Measurements from ENCODE around the gene KRTAP1-3. TPM values are rescaled to one million over a fixed set of nuclear protein-coding genes. Genes with fewer than 3 reads are reported as not detected.
"Not testable (repeated sequence)": the region's sequence is repeated elsewhere in the genome, so short reads cannot be mapped to it uniquely, and the experiment has no call there.

The KRTAP1-3 gene
- total RNA-seq, 4 donors from 2014 or later: not detected

- H3K4me1 ChIP-seq: no peaks in the 10 kb centered on the region
- no peaks in the 10 kb centered on the region for H3K36me3 ChIP-seq
- H3K9me3 ChIP-seq: no peaks in the 10 kb centered on the region
- DNase-seq: no peak
- TF ChIP-seq POLR2A (IDR thresholded peaks at IDR 0.05) (no peak), CTCF (IDR thresholded peaks at IDR 0.05) (no peak)
- no peaks in the 10 kb centered on the region for H3K27me3 ChIP-seq
- H3K4me3 ChIP-seq: no peak overlapping the region
- H3K27ac ChIP-seq: no peak overlapping the region
Observed at GRCh38 chr17:41004397-41004796, 30.3 kb downstream of the KRTAP1-3 start.

GRCh38 chr17:41003926-41004325 lies 30.7 kb downstream of the KRTAP1-3 start:
- H3K27ac ChIP-seq: no peak overlapping the region
- TF ChIP-seq POLR2A (IDR thresholded peaks at IDR 0.05): no peak
- no peak for TF ChIP-seq CTCF (IDR thresholded peaks at IDR 0.05)
- no peaks in the 10 kb centered on the region for H3K4me1 ChIP-seq
- no peaks in the 10 kb centered on the region for H3K27me3 ChIP-seq
- H3K4me3 ChIP-seq: no peak overlapping the region
- no peaks in the 10 kb centered on the region for H3K9me3 ChIP-seq
- no peaks in the 10 kb centered on the region for H3K36me3 ChIP-seq
- DNase-seq: no peak

GRCh38 chr17:41002814-41003213 lies 31.9 kb downstream of the KRTAP1-3 start:
- no peak for DNase-seq
- H3K27me3 ChIP-seq: no peaks in the 10 kb centered on the region
- H3K27ac ChIP-seq: no peak overlapping the region
- TF ChIP-seq CTCF (IDR thresholded peaks at IDR 0.05) (no peak), POLR2A (IDR thresholded peaks at IDR 0.05) (no peak)
- no peaks in the 10 kb centered on the region for H3K9me3 ChIP-seq
- H3K4me3 ChIP-seq: no peak overlapping the region
- no peaks in the 10 kb centered on the region for H3K36me3 ChIP-seq
- no peaks in the 10 kb centered on the region for H3K4me1 ChIP-seq

GRCh38 chr17:41001795-41002194 lies 32.9 kb downstream of the KRTAP1-3 start:
- H3K4me3 ChIP-seq: no peak overlapping the region

GRCh38 chr17:40999563-40999962 lies 35.1 kb downstream of the KRTAP1-3 start, which contains the start of gene KRTAP3-2:
KRTAP3-2 (minus strand) TSS chr17:40999906; CDS start chr17:40999853, 53 bp downstream.
- H3K27me3 ChIP-seq, DNase-seq, H3K27ac ChIP-seq, H3K36me3 ChIP-seq, H3K4me3 ChIP-seq, H3K9me3 ChIP-seq, H3K4me1 ChIP-seq: not testable (repeated sequence)

More at GRCh38 chr17:41001795-41002194, 32.9 kb downstream of the KRTAP1-3 start:
- Histone ChIP-seq H3K4me1 (no peaks in the 10 kb centered on the region), H3K9me3 (no peaks in the 10 kb centered on the region), H3K27ac (no peak overlapping the region), H3K27me3 (no peaks in the 10 kb centered on the region), H3K36me3 (no peaks in the 10 kb centered on the region)
- DNase-seq: no peak
- TF ChIP-seq POLR2A (IDR thresholded peaks at IDR 0.05) (no peak), CTCF (IDR thresholded peaks at IDR 0.05) (no peak)

- H3K9me3 ChIP-seq: no peaks in the 10 kb centered on the region
- no peak for DNase-seq
- no peaks in the 10 kb centered on the region for H3K4me1 ChIP-seq
- H3K4me3 ChIP-seq: no peak overlapping the region
- no peaks in the 10 kb centered on the region for H3K36me3 ChIP-seq
- H3K27me3 ChIP-seq: no peaks in the 10 kb centered on the region
- TF ChIP-seq POLR2A (IDR thresholded peaks at IDR 0.05) (no peak), CTCF (IDR thresholded peaks at IDR 0.05) (no peak)
- no peak overlapping the region for H3K27ac ChIP-seq
Observed at GRCh38 chr17:40997361-40997760, 37.3 kb downstream of the KRTAP1-3 start.

Data from Peyer's patch (tissue), 4 donors.